ENCODE data around the gene GPD2.

- TF ChIP-seq POLR2AphosphoS5 (IDR thresholded peaks at IDR 0.05), result peak; percentile 51
- TF ChIP-seq, protein P1, sequence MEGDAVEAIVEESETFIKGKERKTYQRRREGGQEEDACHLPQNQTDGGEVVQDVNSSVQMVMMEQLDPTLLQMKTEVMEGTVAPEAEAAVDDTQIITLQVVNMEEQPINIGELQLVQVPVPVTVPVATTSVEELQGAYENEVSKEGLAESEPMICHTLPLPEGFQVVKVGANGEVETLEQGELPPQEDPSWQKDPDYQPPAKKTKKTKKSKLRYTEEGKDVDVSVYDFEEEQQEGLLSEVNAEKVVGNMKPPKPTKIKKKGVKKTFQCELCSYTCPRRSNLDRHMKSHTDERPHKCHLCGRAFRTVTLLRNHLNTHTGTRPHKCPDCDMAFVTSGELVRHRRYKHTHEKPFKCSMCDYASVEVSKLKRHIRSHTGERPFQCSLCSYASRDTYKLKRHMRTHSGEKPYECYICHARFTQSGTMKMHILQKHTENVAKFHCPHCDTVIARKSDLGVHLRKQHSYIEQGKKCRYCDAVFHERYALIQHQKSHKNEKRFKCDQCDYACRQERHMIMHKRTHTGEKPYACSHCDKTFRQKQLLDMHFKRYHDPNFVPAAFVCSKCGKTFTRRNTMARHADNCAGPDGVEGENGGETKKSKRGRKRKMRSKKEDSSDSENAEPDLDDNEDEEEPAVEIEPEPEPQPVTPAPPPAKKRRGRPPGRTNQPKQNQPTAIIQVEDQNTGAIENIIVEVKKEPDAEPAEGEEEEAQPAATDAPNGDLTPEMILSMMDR (IDR thresholded peaks at IDR 0.05; ENCODE audit: poor library complexity, severe bottlenecking), result no peak
Measured at GRCh38 chr2:156511803-156512202, 75.6 kb downstream of the GPD2 start.
